Esophagus muscularis mucosa (tissue), 4 donors: ENCODE results near the gene ARMC10.

ENCODE experiments used
- EP300 ChIP-seq: sonication (generic); formaldehyde crosslinking; IDR thresholded peaks from one replicate; pipeline ENCODE4 v1.6.1; 2017; ENCODE audit warnings: antibody characterized with exemption
- POLR2A ChIP-seq: fragments of 450-650 bp; IDR thresholded peaks from one replicate; pipeline ENCODE4 v1.6.1; 2017; ENCODE audit warnings: antibody characterized with exemption, moderate library complexity, mild to moderate bottlenecking, low read depth
- POLR2AphosphoS5 ChIP-seq, 2 donors: sonication (generic); formaldehyde crosslinking; IDR thresholded peaks; one replicate each; pipeline ENCODE4 v1.6.1; 2017; ENCODE audit warnings: antibody characterized with exemption in 2 of 2
- TF ChIP-seq, protein P1 (sequence below), 3 experiments: fragments of 200-600 bp in 2 of 3; fragments of 450-650 bp in 1 of 3; sonication (generic) in 2 of 3; IDR thresholded peaks; one replicate each; pipeline ENCODE4 v1.5.1; 2017 to 2019; ENCODE audit warnings: antibody characterized with exemption in 3 of 3, mild to moderate bottlenecking in 2 of 3, moderate library complexity in 1 of 3

- TF ChIP-seq, protein P1, sequence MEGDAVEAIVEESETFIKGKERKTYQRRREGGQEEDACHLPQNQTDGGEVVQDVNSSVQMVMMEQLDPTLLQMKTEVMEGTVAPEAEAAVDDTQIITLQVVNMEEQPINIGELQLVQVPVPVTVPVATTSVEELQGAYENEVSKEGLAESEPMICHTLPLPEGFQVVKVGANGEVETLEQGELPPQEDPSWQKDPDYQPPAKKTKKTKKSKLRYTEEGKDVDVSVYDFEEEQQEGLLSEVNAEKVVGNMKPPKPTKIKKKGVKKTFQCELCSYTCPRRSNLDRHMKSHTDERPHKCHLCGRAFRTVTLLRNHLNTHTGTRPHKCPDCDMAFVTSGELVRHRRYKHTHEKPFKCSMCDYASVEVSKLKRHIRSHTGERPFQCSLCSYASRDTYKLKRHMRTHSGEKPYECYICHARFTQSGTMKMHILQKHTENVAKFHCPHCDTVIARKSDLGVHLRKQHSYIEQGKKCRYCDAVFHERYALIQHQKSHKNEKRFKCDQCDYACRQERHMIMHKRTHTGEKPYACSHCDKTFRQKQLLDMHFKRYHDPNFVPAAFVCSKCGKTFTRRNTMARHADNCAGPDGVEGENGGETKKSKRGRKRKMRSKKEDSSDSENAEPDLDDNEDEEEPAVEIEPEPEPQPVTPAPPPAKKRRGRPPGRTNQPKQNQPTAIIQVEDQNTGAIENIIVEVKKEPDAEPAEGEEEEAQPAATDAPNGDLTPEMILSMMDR (IDR thresholded peaks at IDR 0.05), result peak; percentile 24 to 48 (median 27)
- no peak for TF ChIP-seq EP300
- TF ChIP-seq POLR2AphosphoS5 (IDR thresholded peaks at IDR 0.05), result peak; percentile 56 to 68
- no peak for TF ChIP-seq POLR2A
Measured at GRCh38 chr7:103074519-103075336, at the start of gene ARMC10, which contains the start of gene FBXL13.
